Measurements from ENCODE around the gene PARM1. TPM values are rescaled to one million over a fixed set of nuclear protein-coding genes. Genes with fewer than 3 reads are reported as not detected.

The PARM1 gene
- total and polyA plus RNA-seq, 7 donors: 21.9 to 107 (median 41.7) TPM

DNA sequence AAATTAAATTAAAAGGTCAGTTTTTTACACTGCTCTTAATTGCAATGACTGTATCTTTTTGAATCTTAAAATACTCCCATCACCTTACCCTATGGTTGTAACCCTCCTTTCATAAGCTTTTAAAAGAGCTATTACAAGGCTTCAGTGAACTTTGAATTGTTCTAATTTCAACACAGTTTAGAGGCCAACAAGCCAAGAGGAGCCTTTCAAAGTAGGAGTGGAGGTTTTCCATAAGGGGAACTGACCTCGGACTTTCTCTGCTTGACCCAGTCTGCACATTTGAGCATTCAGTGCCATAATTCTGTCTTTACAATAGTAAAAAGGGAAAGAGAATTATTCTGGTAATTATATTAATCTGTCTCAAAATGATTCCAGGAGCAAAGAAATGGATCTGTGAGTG lies 98.9 kb downstream of the PARM1 start:
- no peaks in the 10 kb centered on the region for H3K9me3 ChIP-seq
- H3K4me3 ChIP-seq: no peak overlapping the region
- no peak for TF ChIP-seq POLR2A (IDR thresholded peaks at IDR 0.05)
- no peak for TF ChIP-seq EP300 (IDR thresholded peaks at IDR 0.05)
- no peak for TF ChIP-seq POLR2AphosphoS5 (IDR thresholded peaks at IDR 0.05)
- TF ChIP-seq, protein P1, sequence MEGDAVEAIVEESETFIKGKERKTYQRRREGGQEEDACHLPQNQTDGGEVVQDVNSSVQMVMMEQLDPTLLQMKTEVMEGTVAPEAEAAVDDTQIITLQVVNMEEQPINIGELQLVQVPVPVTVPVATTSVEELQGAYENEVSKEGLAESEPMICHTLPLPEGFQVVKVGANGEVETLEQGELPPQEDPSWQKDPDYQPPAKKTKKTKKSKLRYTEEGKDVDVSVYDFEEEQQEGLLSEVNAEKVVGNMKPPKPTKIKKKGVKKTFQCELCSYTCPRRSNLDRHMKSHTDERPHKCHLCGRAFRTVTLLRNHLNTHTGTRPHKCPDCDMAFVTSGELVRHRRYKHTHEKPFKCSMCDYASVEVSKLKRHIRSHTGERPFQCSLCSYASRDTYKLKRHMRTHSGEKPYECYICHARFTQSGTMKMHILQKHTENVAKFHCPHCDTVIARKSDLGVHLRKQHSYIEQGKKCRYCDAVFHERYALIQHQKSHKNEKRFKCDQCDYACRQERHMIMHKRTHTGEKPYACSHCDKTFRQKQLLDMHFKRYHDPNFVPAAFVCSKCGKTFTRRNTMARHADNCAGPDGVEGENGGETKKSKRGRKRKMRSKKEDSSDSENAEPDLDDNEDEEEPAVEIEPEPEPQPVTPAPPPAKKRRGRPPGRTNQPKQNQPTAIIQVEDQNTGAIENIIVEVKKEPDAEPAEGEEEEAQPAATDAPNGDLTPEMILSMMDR (IDR thresholded peaks at IDR 0.05): no peak
- DNase-seq: no peak
- H3K27me3 ChIP-seq: no peaks in the 10 kb centered on the region
- 45 to 72% methylated on average over 1 of the region's 1 CpG for WGBS, 2 donors
- H3K27ac ChIP-seq: no peak overlapping the region
- peaks cover 0 to 10% (median 6%) of the 10 kb centered on the region in 4 donors for H3K4me1 ChIP-seq
- H3K36me3 ChIP-seq: no peaks in the 10 kb centered on the region
- intact Hi-C loops (cut with DNase I): no loop called here

DNA sequence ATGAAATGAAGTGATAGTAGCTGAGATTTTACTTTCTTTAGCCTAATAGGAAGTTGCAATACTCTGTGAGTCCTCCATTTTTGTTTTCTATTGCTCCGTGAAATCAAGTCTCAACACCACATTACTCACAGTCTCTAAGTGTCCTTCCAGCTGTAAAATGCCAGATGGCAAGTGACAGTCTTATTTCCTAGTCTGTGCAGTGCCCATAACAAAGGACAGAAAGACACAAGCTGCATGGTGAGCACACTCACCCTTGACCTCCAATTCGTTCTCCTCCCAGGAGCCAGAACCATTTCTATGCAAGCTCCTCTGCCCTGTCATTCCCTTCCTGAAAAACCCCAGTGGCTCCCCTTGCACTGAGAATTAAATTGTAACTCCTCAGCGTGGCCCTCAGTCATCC lies 101.6 kb downstream of the PARM1 start:
- intact Hi-C loops (cut with DNase I): no loop called here
- Histone ChIP-seq H3K4me3 (no peak overlapping the region), H3K36me3 (no peaks in the 10 kb centered on the region), H3K4me1 (peaks cover 0 to 10% (median 6%) of the 10 kb centered on the region in 4 donors), H3K9me3 (no peaks in the 10 kb centered on the region), H3K27me3 (no peaks in the 10 kb centered on the region), H3K27ac (no peak overlapping the region)
- 60 to 75% methylated on average over 3 of the region's 3 CpGs for WGBS, 2 donors
- TF ChIP-seq EP300 (IDR thresholded peaks at IDR 0.05): no peak
- TF ChIP-seq, protein P1 (IDR thresholded peaks at IDR 0.05): no peak
- no peak for TF ChIP-seq POLR2A (IDR thresholded peaks at IDR 0.05)
- no peak for TF ChIP-seq POLR2AphosphoS5 (IDR thresholded peaks at IDR 0.05)
- DNase-seq: no peak

DNA sequence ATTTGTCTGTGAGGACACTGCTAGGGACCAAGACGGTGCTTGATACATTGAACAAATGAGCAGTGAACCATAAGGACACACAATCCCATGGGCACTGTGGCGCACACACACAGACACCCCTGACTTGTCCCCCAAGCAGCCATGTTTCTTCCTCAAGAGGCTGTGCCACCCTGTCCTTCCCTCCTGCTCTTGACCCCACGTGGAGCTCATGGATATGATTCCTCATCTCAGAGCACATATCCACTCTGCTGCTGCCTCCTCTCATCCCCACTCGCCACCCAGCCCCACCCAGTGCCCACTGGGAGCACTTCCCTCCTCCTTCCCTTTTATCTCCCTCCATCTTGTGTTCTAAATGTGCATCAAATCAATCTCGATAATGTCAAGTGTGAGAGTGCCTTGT lies 102.4 kb downstream of the PARM1 start:
- Histone ChIP-seq H3K9me3 (no peaks in the 10 kb centered on the region), H3K36me3 (no peaks in the 10 kb centered on the region), H3K4me1 (peaks cover 0 to 10% (median 6%) of the 10 kb centered on the region in 4 donors), H3K27ac (no peak overlapping the region), H3K4me3 (no peak overlapping the region), H3K27me3 (no peaks in the 10 kb centered on the region)
- 92 to 96% methylated on average over 5 of the region's 5 CpGs for WGBS, 2 donors
- TF ChIP-seq POLR2A (IDR thresholded peaks at IDR 0.05): no peak
- TF ChIP-seq, protein P1 (IDR thresholded peaks at IDR 0.05): no peak
- no peak for TF ChIP-seq EP300 (IDR thresholded peaks at IDR 0.05)
- TF ChIP-seq POLR2AphosphoS5 (IDR thresholded peaks at IDR 0.05): no peak
- intact Hi-C loops (cut with DNase I): no loop called here
- no peak for DNase-seq

DNA sequence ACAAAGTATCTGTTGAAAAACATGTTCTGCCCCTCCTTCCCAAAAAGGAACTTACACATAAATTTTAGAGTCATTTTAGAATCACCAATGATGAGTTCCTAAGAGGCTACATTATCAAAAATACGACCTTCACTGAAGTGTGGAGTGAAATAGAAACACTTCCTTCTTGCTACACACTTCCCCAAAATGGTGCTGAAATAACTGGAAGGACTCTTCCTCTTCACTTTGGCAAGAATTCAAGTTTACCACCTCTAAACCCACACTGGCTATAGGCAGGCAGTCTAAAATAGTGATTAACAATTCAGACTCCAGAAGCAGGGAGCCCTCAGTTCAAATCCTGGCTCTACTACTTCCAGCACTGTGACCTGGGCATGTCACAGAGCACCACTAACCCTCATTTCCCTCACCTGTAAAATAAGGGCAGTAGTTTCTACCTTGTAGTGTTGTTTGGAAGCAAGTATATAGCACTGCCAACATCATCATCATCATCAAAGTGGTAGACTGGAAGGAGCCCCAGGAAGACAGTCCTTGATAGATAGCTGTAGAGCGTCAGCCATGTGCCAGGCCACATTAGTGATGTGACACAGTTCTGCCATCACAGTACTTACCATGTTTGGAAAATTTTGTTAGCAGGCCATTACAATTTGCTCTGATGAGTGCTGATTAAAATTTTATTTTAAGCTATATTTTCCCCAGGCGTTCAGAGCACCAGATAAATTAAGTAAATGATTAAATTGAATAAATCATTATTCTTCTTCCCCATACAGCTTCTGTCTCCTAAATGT lies 103.3 kb downstream of the PARM1 start:
- H3K36me3 ChIP-seq: no peaks in the 10 kb centered on the region
- H3K4me3 ChIP-seq: no peak overlapping the region
- no peaks in the 10 kb centered on the region for H3K27me3 ChIP-seq
- no peak for TF ChIP-seq POLR2AphosphoS5 (IDR thresholded peaks at IDR 0.05)
- TF ChIP-seq, protein P1 (IDR thresholded peaks at IDR 0.05): no peak
- TF ChIP-seq EP300 (IDR thresholded peaks at IDR 0.05): no peak
- no peak for TF ChIP-seq POLR2A (IDR thresholded peaks at IDR 0.05)
- H3K4me1 ChIP-seq: peaks cover 0 to 4% (median 2%) of the 10 kb centered on the region in 4 donors
- no peak overlapping the region for H3K27ac ChIP-seq
- DNase-seq: no peak
- intact Hi-C loops (cut with DNase I): no loop called here
- H3K9me3 ChIP-seq: no peaks in the 10 kb centered on the region
- 69 to 75% methylated on average over 3 of the region's 3 CpGs for WGBS, 2 donors
